Gastroesophageal sphincter (tissue), 4 donors: ENCODE measurements around the gene WWC2. TPM values are rescaled to one million over a fixed set of nuclear protein-coding genes. Genes with fewer than 3 reads are reported as not detected.
"Not testable (repeated sequence)": the region's sequence is repeated elsewhere in the genome, so short reads cannot be mapped to it uniquely, and the experiment has no call there.

Experiments used
- ATAC-seq: fragments of 150-250 bp; one replicate; pipeline ENCODE4 v1.9.1; 2016; ENCODE audit warnings: mild to moderate bottlenecking, moderate library complexity
- H3K27ac ChIP-seq, 4 donors: fragments of 200-600 bp; sonication (generic) in 3 of 4; 1 replicate in 3 of 4; 2 replicates in 1 of 4; pipeline ENCODE4 v1.5.1; 2016 to 2019
- H3K27me3 ChIP-seq: fragments of 200-600 bp; sonication (generic); one replicate; pipeline ENCODE4 v1.5.1; 2019
- H3K36me3 ChIP-seq, 2 donors: fragments of 200-600 bp; sonication (generic); one replicate each; pipeline ENCODE4 v1.5.1; 2019; ENCODE audit warnings: control low read depth in 1 of 2
- H3K4me1 ChIP-seq, 3 donors: fragments of 200-600 bp; sonication (generic); 1 replicate in 2 of 3; 2 replicates in 1 of 3; pipeline ENCODE4 v1.5.1; 2016 to 2019; ENCODE audit warnings: control low read depth in 2 of 3
- H3K4me3 ChIP-seq, 2 donors: fragments of 200-600 bp; sonication (generic); one replicate each; pipeline ENCODE4 v1.5.1; 2019; ENCODE audit warnings: mild to moderate bottlenecking in 1 of 2, moderate library complexity in 1 of 2
- H3K9me3 ChIP-seq, 3 donors: fragments of 200-600 bp; sonication (generic); one replicate each; pipeline ENCODE4 v1.5.1; 2017 to 2019; ENCODE audit warnings: control low read depth in 2 of 3
- CTCF ChIP-seq, 4 experiments: fragments of 200-600 bp in 2 of 4; fragments of 450-650 bp in 2 of 4; sonication (generic) in 1 of 4; IDR thresholded peaks; one replicate each; pipeline ENCODE4 v1.5.1; 2017 to 2019; ENCODE audit warnings: antibody characterized with exemption in 4 of 4, mild to moderate bottlenecking in 2 of 4, moderate library complexity in 2 of 4
- EP300 ChIP-seq: sonication (generic); formaldehyde crosslinking; IDR thresholded peaks from one replicate; pipeline ENCODE4 v1.6.1; 2017; ENCODE audit warnings: antibody characterized with exemption, mild to moderate bottlenecking
- POLR2A ChIP-seq, 2 donors: fragments of 450-650 bp; IDR thresholded peaks; one replicate each; pipeline ENCODE4 v1.6.1; 2017; ENCODE audit warnings: antibody characterized with exemption in 2 of 2, mild to moderate bottlenecking in 2 of 2, moderate library complexity in 1 of 2
- POLR2AphosphoS5 ChIP-seq: sonication (generic); formaldehyde crosslinking; IDR thresholded peaks from one replicate; pipeline ENCODE4 v1.6.1; 2017; ENCODE audit warnings: antibody characterized with exemption
- WGBS, 2 donors: methylation state at CpG; one replicate each; pipeline ENCODE4 v1.1.5; 2018; ENCODE audit warnings: low coverage in 1 of 2; 5-methylcytosine and 5-hydroxymethylcytosine counted together
- total RNA-seq, 4 donors: library from RNA; depleted of rRNA; stranded (reverse); fragments of >200 nt; gene quantifications; one replicate each; pipeline ENCODE4 v1.1.0, GENCODE V29; 2016

The WWC2 gene
- total RNA-seq, 4 donors from 2014 or later = 23.0 to 42.0 (median 37.2) TPM

- H3K4me1 ChIP-seq = no peaks in the 10 kb centered on the region
- ATAC-seq = no peak
- H3K4me3 ChIP-seq = no peak within 1 kb of the TSS
- 41 to 66% methylated on average over 6 of the region's 6 CpGs for WGBS, 2 donors
- no peak within 1 kb of the TSS for H3K27ac ChIP-seq
- no peaks in the 10 kb centered on the region for H3K9me3 ChIP-seq
- H3K27me3 ChIP-seq = no peaks in the 10 kb centered on the region
- H3K36me3 ChIP-seq = peaks cover 0 to 16% of the 10 kb centered on the region in 2 donors
- TF ChIP-seq POLR2A (IDR thresholded peaks at IDR 0.05) (no peak), POLR2AphosphoS5 (no peak), CTCF (IDR thresholded peaks at IDR 0.05) (no peak), EP300 (no peak)
Observed at GRCh38 chr4:183320211-183321059, 221.4 kb downstream of the WWC2 start, which contains the start of gene CLDN22. CLDN22 (minus strand) TSS chr4:183320276; CDS start chr4:183320218, 58 bp downstream.

- Histone ChIP-seq H3K4me1 (no peaks in the 10 kb centered on the region), H3K27me3 (no peaks in the 10 kb centered on the region), H3K4me3 (no peak overlapping the region), H3K36me3 (peaks cover 0 to 10% of the 10 kb centered on the region in 2 donors), H3K9me3 (no peaks in the 10 kb centered on the region), H3K27ac (no peak overlapping the region)
- TF ChIP-seq POLR2AphosphoS5 = no peak
- no peak for TF ChIP-seq CTCF (IDR thresholded peaks at IDR 0.05)
- TF ChIP-seq EP300 = no peak
- no peak for TF ChIP-seq POLR2A (IDR thresholded peaks at IDR 0.05)
- ATAC-seq = no peak
- 67 to 69% methylated on average over 1 to 2 of the region's 2 CpGs for WGBS, 2 donors
Observed at GRCh38 chr4:183321079-183321478, 222.0 kb downstream of the WWC2 start.

GRCh38 chr4:183321516-183321915 lies 222.5 kb downstream of the WWC2 start:
- WGBS, 2 donors = 93% methylated on average over 2 to 5 of the region's 5 CpGs
- no peaks in the 10 kb centered on the region for H3K27me3 ChIP-seq
- TF ChIP-seq POLR2AphosphoS5 = no peak
- no peak for TF ChIP-seq POLR2A (IDR thresholded peaks at IDR 0.05)
- TF ChIP-seq CTCF (IDR thresholded peaks at IDR 0.05) = no peak
- TF ChIP-seq EP300 = no peak
- H3K36me3 ChIP-seq = peaks cover 0 to 9% of the 10 kb centered on the region in 2 donors
- H3K9me3 ChIP-seq = no peaks in the 10 kb centered on the region
- H3K4me3 ChIP-seq = no peak overlapping the region
- no peak for ATAC-seq
- no peak overlapping the region for H3K27ac ChIP-seq
- H3K4me1 ChIP-seq = no peaks in the 10 kb centered on the region

GRCh38 chr4:183322326-183322725 lies 223.3 kb downstream of the WWC2 start, which contains the start of gene CLDN24:
CLDN24 (minus strand) TSS chr4:183322426; CDS start chr4:183322426, 0 bp downstream.
- no peak for TF ChIP-seq CTCF (IDR thresholded peaks at IDR 0.05)
- no peak for TF ChIP-seq EP300
- no peak for TF ChIP-seq POLR2AphosphoS5
- TF ChIP-seq POLR2A (IDR thresholded peaks at IDR 0.05) = no peak
- WGBS, 2 donors = 93 to 96% methylated on average over 5 of the region's 5 CpGs
- ATAC-seq = no peak
- Histone ChIP-seq H3K27ac (no peak within 1 kb of the TSS), H3K27me3 (no peaks in the 10 kb centered on the region), H3K9me3 (no peaks in the 10 kb centered on the region), H3K36me3 (peaks cover 0 to 9% of the 10 kb centered on the region in 2 donors), H3K4me3 (no peak within 1 kb of the TSS), H3K4me1 (no peaks in the 10 kb centered on the region)

GRCh38 chr4:183323295-183323694 lies 224.2 kb downstream of the WWC2 start:
- no peak overlapping the region for H3K4me3 ChIP-seq
- WGBS, 2 donors = 79 to 92% methylated on average over 3 to 5 of the region's 6 CpGs
- H3K4me1 ChIP-seq = no peaks in the 10 kb centered on the region
- H3K27me3 ChIP-seq = no peaks in the 10 kb centered on the region
- H3K9me3 ChIP-seq = no peaks in the 10 kb centered on the region
- peaks cover 0 to 9% of the 10 kb centered on the region in 2 donors for H3K36me3 ChIP-seq
- TF ChIP-seq EP300 (no peak), POLR2AphosphoS5 (no peak), CTCF (IDR thresholded peaks at IDR 0.05) (no peak), POLR2A (IDR thresholded peaks at IDR 0.05) (no peak)
- no peak overlapping the region for H3K27ac ChIP-seq
- ATAC-seq = no peak

- not testable (repeated sequence) for H3K27ac ChIP-seq, ATAC-seq, H3K27me3 ChIP-seq, H3K4me1 ChIP-seq, H3K9me3 ChIP-seq, H3K36me3 ChIP-seq, H3K4me3 ChIP-seq
- WGBS, 2 donors = 93 to 98% methylated on average over 9 to 11 of the region's 11 CpGs
Observed at GRCh38 chr4:183324056-183324455, 225.0 kb downstream of the WWC2 start.
